ENCODE data around the gene DIAPH3.

DNA sequence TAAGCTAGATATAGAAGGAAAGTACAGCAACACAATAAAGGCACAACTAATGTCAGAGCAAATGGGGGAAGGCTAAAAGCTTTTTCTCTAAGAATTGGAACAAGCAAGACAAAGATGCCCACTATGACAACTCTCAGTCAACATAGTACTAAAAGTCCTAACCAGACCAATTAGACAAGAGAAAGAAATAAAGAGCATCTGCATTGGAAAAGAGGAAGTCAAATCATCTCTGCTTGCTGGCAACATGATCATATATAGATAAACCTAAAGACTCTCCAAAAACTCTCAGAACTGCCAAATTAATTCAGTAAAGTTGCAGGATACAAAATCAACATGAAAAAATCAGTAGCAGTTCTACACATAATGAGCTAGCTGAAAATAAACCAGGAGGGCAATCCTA is 542.0 kb downstream of the DIAPH3 start:
- no peak for TF ChIP-seq POLR2AphosphoS5 (IDR thresholded peaks at IDR 0.05; ENCODE audit: low read depth, low read length)
- no peak for TF ChIP-seq POLR2A (IDR thresholded peaks at IDR 0.05; ENCODE audit: low read depth, low read length)

All from GM12892 (cell line).